Erythroblast (primary cell): ENCODE results near the gene RTCB.

Source experiments
- DNase-seq, 2 experiments: peaks; one replicate each; lab custom pipeline; 2025; lab: John Stamatoyannopoulos, UW
- GATA1 ChIP-seq: IDR thresholded peaks from 2 replicates; pipeline ENCODE4 v1.6.1; 2011; ENCODE audit warnings: low read depth, mild to moderate bottlenecking, control low read depth, low read length, moderate library complexity
- POLR2A ChIP-seq: IDR thresholded peaks from 2 replicates; pipeline ENCODE4 v1.6.1; 2011; ENCODE audit warnings: mild to moderate bottlenecking, low read length

RTCB gene

DNA sequence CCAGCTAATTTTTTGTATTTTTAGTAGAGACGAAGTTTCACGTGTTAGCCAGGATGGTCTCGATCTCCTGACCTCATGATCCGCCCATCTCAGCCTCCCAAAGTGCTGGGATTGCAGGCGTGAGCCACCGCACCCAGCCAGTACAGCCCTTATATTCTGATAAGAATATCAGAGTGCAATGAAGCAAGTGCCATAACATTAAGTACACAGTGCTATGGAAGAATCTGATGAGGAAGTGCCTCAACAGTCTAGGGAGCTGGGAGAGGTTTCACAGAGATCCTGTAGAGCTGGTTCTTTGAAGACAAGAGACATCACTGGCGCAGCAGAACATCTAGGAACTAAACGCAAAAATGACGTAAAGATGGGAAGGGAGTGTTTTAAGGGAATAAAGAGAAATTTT lies 2.1 kb downstream of the RTCB start:
- no peak for DNase-seq
- TF ChIP-seq GATA1: no peak
- TF ChIP-seq POLR2A: no peak

DNA sequence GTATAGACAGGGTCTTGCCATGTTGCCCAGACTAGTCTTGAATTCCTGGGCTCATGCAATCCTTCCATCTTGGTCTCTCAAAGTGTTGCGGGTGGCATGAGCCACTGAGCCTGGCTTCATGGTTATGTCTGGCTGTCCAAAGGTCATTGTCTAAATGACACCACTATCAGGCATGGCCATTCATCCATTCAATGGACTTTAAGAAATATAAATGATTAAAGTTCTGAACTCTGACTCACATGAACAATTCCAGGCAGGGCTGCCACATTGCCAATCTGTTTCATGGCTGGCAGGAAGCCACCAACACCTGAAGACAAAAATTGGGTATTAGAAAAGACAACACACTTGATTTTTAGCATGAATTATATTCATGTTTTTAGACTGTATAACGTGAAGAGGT lies 4.1 kb downstream of the RTCB start:
- no peak for TF ChIP-seq POLR2A
- no peak for TF ChIP-seq GATA1
- no peak for DNase-seq

DNA sequence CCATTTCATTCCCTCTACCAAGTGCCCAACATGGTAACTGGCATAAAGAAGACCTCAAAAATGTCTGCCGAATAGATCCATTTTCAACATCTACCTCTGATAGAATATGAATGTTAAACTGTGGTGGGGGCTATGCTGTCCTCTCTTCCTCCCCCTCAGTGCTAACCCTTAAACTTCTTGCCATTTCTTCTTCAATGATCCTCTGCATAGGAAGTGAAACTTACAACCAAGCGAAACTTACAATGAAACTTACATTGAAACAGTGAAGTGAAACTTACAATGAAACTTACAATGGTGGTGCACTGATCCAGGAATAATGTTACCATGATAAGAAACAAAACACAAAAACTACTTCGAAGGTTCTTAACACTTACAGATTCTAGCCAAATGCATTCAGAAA lies 4.7 kb downstream of the RTCB start:
- no peak for DNase-seq
- TF ChIP-seq GATA1: no peak

DNA sequence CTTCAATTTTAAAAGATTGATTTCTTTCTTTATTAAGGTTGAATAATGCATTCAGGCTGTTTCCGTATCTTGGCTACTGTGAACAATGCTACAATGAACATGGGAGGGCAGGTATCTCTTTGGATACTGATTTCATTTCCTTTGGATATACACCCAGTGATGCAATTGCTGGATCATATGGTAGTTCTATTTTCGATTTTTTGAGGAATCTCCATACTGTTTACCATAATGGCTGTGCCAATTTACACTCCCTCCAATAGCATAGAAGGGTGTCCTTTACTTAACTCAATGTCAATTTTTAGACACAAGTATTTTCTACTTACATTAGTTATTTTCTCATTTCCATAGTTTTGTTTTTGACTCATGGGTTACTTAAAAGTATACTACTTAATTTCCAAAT lies 8.0 kb downstream of the RTCB start:
- no peak for DNase-seq
- TF ChIP-seq GATA1 (no peak), POLR2A (no peak)

DNA sequence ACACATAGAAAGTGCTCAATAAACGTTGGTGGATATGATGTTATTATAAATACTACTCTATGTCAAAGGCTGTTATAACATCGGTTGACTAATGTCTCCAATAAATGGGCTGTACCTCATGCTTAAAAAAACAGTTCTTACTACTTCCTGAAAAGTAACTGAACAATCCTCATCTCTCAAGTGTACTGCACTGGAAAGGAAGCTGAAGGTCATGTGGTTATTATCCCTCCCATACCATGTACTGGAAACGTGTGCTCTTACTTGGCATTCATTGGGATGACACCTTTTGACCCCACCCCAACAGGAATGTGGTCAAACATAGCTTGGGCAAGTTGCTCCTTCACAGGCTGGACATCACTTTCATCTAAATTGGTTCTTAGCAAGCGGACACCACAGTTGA lies 10.6 kb downstream of the RTCB start:
- DNase-seq: no peak
- no peak for TF ChIP-seq GATA1
- TF ChIP-seq POLR2A: no peak

DNA sequence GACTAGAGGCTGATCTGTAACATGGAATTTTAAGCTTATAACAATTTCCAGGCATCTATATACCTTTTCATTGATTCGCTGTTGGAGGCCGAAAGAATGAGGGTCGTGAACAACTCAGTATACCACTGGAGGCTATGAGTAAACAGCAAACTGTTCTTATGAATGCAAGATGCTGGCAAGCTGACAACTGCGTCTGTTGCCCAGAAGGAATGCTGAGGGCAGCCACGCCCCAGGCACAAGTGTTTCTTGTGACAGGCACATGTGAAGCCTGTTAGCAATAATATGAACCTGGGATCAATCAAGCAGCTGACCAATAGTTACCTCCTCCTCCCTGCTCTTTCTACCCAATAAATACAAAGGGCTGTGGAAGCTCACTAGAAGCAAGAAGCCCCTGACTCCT lies 15.3 kb downstream of the RTCB start:
- DNase-seq: no peak

DNA sequence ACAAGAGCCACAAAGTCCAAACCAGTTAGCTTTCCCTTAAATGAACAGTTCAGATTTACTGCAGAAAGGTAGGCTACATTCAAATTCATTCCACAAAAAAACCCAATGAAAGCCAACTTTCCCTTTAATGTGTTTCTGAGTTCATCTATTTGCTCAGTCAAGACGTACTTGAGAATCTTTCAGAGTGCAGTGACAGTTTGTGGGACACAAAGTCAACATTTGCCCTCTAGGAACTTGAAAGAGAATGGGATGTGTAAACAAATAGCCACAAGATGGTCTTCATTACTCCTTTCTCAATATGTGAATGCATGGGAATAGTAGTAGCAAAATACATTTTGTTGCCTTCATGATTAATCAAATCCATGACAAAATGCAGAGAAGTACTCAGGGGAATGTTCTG lies 15.8 kb downstream of the RTCB start:
- DNase-seq: no peak
- no peak for TF ChIP-seq GATA1
- no peak for TF ChIP-seq POLR2A

More for the DNA sequence above, 15.3 kb downstream of the RTCB start:
- TF ChIP-seq GATA1 (no peak), POLR2A (no peak)

DNA sequence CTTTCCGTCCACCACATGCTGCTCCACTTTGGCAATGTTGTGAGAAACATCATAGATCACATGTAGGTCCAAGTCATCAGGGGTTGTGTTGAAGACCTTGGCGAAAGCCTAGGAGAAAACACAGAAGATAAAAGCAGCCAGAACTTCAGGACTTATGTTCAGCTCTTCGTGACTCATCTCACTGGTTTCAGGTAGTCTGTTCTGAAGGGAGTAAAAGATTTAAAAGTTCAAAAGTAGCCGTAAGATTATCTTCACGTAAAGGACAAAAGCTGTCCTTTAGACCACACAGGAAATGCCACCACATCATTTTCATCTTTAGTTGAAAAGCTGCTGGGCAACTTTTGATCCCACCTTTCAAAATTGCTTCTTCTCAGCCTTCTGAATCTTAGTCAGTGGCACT lies 16.9 kb downstream of the RTCB start:
- no peak for DNase-seq
- TF ChIP-seq POLR2A (no peak), GATA1 (no peak)

DNA sequence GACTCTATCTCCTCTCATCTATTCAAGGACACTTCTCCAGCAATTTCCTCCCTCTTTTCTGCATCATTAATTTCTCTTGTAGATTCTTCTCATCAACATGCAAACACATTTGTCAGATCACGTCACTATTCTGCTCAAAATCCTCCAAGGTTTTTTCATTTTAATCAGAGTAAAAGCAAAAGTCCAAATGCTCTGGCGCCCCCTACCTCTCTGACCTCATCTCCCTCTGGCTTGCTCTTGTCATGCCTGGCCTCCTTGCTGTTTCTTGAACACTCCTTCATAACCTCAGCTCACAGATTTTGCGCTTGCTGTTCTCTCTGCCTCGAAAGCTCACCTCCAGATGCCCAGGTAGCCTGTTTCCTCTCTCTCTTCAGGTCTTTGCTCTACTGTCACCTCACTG lies 22.4 kb downstream of the RTCB start:
- peak in 1 of 2 experiments; percentile 21 for DNase-seq
- no peak for TF ChIP-seq POLR2A
- TF ChIP-seq GATA1: no peak

DNA sequence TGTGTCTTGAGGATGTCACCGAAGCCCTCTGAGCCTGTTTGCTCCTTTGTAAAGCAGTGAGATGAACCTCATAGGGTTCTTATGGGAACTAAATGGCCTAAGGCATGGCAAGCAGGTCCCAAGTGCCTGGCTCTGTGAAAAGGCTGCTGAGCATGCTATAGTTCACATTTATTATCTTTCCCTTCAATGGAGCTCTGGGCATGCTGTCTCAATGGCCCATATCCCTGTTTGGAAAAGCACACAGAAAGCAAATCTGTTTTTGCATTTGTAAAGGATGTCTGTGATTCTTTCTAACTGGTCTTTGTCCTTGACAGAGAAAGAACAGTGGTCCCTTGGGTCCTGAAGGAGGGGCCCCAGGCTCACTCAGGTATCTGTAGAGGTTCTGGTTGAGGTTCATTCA lies 26.4 kb downstream of the RTCB start:
- no peak for DNase-seq
- TF ChIP-seq POLR2A (no peak), GATA1 (no peak)

DNA sequence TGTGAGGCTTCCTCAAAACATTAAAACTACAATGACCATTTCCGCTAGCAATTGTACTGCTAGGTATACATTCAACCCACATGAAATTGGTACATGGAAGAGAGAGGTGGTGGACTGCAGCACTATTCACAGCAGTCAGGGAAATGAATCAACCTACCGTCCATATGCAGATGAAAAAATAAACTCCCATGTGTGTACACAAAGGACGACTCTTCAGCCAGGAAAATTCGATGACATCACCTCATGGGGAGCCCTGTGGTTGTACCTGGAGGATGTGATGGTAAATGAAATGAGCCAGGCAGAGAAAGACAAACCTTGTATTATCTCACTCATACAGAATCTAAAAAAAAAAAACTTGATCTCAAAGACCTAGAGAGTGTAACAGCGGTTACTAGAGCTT lies 31.1 kb downstream of the RTCB start:
- no peak for DNase-seq
- TF ChIP-seq GATA1: no peak
- no peak for TF ChIP-seq POLR2A

DNA sequence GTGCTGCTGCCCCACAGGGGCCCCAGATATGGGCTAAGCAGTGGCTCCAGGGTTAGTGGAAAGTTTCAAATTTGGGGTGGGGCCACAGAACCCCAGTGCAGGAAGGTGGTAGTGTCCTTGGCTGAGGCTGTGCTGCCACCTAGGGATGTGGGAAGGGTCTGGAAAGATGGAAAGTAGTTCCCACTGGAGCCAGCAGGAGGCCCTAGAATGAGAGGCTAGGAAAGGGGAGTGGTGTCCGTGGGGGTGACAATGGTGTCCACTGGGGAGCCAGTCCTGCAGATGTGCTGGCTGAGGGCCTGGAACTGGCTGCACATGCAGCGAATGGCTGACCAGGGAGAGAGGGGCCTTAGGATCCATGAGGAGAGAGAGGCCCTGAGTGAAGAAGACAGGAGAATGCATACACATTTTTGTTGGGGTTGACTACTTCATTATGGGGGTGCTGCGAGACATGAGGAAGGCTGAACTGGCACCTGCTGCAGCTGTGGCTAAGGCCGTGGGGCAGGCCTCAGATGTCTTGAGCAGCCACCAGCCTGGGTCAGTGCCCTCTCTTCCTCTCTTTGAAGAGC lies 33.3 kb downstream of the RTCB start:
- TF ChIP-seq POLR2A (no peak), GATA1 (no peak)
- DNase-seq: peak; percentile 41 to 49

DNA sequence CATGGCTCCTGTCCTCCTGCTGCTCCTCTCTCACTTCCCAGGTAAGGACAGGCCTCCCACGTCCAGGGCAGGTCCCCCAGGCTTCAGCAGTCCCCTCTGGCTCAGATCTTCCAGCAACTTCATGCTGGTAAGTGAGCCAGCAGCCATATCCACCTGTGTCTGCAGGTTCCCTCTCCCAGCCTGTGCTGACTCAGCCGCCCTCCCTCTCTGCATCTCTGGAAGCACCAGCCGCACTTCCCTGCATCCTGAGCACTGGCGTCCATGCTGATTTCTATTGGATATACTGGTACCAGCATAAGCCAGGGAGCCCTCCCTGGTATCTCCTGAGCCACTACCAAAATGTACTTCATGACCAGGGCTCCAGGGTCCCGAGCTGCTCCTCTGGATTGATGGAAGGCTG lies 35.4 kb downstream of the RTCB start:
- no peak for DNase-seq
- TF ChIP-seq GATA1: no peak
- no peak for TF ChIP-seq POLR2A

DNA sequence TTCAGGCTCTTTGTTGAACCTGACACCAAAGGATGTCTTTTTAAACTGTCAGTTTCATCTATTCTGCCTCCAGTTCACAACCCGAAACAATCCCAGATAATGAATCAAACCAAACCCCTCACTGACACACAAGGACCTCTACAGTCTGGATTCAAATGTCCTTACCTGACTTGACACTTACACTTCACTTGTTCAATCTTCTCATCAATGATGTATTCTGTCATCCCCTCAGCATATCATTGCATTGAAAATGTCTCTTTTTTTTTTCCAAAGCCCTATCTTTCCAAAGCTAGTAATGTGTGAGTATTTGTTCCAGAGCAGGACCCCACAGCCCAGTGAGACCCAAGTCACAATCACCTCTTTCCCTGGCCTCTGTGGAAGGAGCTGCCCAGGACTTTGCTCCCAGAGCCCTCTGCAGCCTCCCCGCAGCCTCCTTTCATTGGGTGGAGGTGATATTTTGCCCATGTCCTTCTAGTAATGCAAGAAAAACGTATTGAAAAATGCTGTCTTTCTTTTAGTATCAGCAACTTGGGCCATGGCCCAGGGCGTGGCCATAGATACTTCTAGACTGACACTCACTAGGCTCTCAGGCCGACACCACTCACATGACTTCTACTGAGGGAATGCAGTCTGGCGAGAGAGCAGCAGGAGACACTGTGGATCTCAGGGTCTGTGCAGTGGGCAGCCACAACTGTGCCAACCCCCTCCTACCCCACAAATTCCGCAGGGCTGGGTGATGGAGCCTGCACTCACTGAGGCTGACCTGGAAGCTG lies 36.2 kb downstream of the RTCB start:
- TF ChIP-seq POLR2A: no peak
- TF ChIP-seq GATA1: no peak
- DNase-seq: no peak

DNA sequence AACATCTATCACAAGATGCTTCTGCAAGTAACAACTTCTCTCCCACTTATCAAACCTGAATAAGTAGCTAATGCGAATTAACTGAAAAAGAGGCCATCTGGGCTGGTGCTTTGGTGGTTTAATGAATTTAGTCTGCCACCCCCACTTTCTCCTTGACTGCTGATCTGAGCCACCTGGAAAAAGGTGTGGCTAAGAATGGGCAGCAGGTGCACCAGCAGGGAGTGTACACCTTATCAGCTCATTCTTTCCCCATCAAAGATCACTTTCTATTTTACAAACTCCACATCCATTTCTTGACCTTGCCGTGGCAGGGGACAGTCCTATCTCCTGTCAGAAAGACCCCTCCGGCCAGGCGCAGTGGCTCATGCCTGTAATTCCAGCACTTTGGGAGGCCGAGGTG lies 47.8 kb downstream of the RTCB start:
- no peak for TF ChIP-seq GATA1
- no peak for TF ChIP-seq POLR2A
- no peak for DNase-seq
